IMR-90 (cell line): ENCODE results near the gene AUTS2. TPM values are rescaled to one million over a fixed set of nuclear protein-coding genes. Genes with fewer than 3 reads are reported as not detected.
A peak's percentile ranks its signal among the peaks of the same experiment; 100 is the strongest.

Experiments
- ATAC-seq: fragments of 200-7000 bp; cut with Tn5 transposase; 2 replicates; pipeline ENCODE4 v1.9.1; 2020; ENCODE audit warnings: low read depth, mild to moderate bottlenecking, moderate library complexity
- BruUV-seq: library from RNA; stranded (reverse); fragments of 400-500 nt; replicated peaks from 2 replicates; lab custom pipeline; 2021; lab: Mats Ljungman, UMichigan
- CTCF ChIA-PET: fragments of 300-600 bp; formaldehyde crosslinking; extraction: SDS; loops from one replicate; lab custom pipeline; 2021; ENCODE audit warnings: antibody characterized with exemption; lab: Yijun Ruan, JAX
- POLR2A ChIA-PET: fragments of 300-600 bp; sonication (Branson Sonifier 250); formaldehyde crosslinking; loops from one replicate; lab custom pipeline; 2022; ENCODE audit warnings: antibody characterized with exemption; ENCODE audit not compliant: unreplicated experiment; lab: Charles Lee
- DNase-seq: peaks from one replicate; pipeline ENCODE4 v3.0.0; 2013
- H2AFZ ChIP-seq: replicated peaks from 2 replicates; pipeline ENCODE3; 2013; ENCODE audit warnings: low read length, mild to moderate bottlenecking; ENCODE audit not compliant: poor library complexity
- H2AK5ac ChIP-seq: 2 replicates; pipeline ENCODE4 v1.6.1; 2013; ENCODE audit warnings: low read depth, low read length, inconsistent platforms
- H2AK9ac ChIP-seq: replicated peaks from 2 replicates; pipeline ENCODE3; 2013; ENCODE audit warnings: mild to moderate bottlenecking, low read depth, low read length, moderate library complexity; ENCODE audit not compliant: poor library complexity
- H2BK120ac ChIP-seq: 2 replicates; pipeline ENCODE4 v1.6.1; 2013; ENCODE audit warnings: low read depth, low read length, inconsistent platforms
- H2BK15ac ChIP-seq: 3 replicates; pipeline ENCODE4 v1.6.1; 2013; ENCODE audit warnings: low read depth, low read length, inconsistent platforms
- H2BK20ac ChIP-seq: 2 replicates; pipeline ENCODE4 v1.6.1; 2013; ENCODE audit warnings: low read depth, mild to moderate bottlenecking, inconsistent platforms, low read length, moderate library complexity
- H2BK5ac ChIP-seq: 2 replicates; pipeline ENCODE4 v1.6.1; 2013; ENCODE audit warnings: mild to moderate bottlenecking, low read depth, low read length, inconsistent platforms; ENCODE audit not compliant: poor library complexity, severe bottlenecking
- H3K14ac ChIP-seq: replicated peaks from 2 replicates; pipeline ENCODE4 v1.6.1; 2013; ENCODE audit warnings: low read depth, low read length, inconsistent platforms
- H3K18ac ChIP-seq: 2 replicates; pipeline ENCODE4 v1.6.1; 2013; ENCODE audit warnings: low read depth, low read length, control low read depth
- H3K23ac ChIP-seq: 2 replicates; pipeline ENCODE4 v1.6.1; 2013; ENCODE audit warnings: low read depth, low read length, inconsistent platforms
- H3K27ac ChIP-seq: 2 replicates; pipeline ENCODE4 v1.5.1; 2013; ENCODE audit warnings: mild to moderate bottlenecking, control low read depth, low read length; ENCODE audit not compliant: insufficient read depth
- H3K27me3 ChIP-seq: 2 replicates; pipeline ENCODE4 v1.6.1; 2013; ENCODE audit warnings: low read length; ENCODE audit not compliant: control insufficient read depth, insufficient read depth
- H3K36me3 ChIP-seq: 2 replicates; pipeline ENCODE4 v1.6.1; 2013; ENCODE audit warnings: low read length, mixed read lengths; ENCODE audit not compliant: control insufficient read depth, insufficient read depth
- H3K4ac ChIP-seq: 2 replicates; pipeline ENCODE4 v1.6.1; 2013; ENCODE audit warnings: low read depth, low read length, inconsistent platforms
- H3K4me1 ChIP-seq: 2 replicates; pipeline ENCODE4 v1.6.1; 2013; ENCODE audit warnings: low read length, mixed read lengths; ENCODE audit not compliant: control insufficient read depth, insufficient read depth
- H3K4me2 ChIP-seq: 2 replicates; pipeline ENCODE4 v1.6.1; 2013; ENCODE audit warnings: low read depth, mild to moderate bottlenecking, control low read depth, low read length, moderate library complexity
- H3K4me3 ChIP-seq: 2 replicates; pipeline ENCODE4 v1.5.1; 2013; ENCODE audit warnings: low read depth, mild to moderate bottlenecking, control low read depth, low read length, moderate library complexity; ENCODE audit not compliant: insufficient read depth
- H3K56ac ChIP-seq: 2 replicates; pipeline ENCODE4 v1.6.1; 2013; ENCODE audit warnings: low read length, inconsistent platforms; ENCODE audit not compliant: insufficient read depth; ENCODE audit errors: extremely low read depth
- H3K79me1 ChIP-seq, 2 experiments: 2 replicates each; pipeline ENCODE4 v1.6.1; 2013; ENCODE audit warnings: low read length in 2 of 2, inconsistent platforms in 1 of 2, low read depth in 1 of 2
- H3K9ac ChIP-seq: 2 replicates; pipeline ENCODE4 v1.6.1; 2013; ENCODE audit warnings: low read depth, low read length, control low read depth
- H3K9me1 ChIP-seq: 2 replicates; pipeline ENCODE4 v1.6.1; 2013; ENCODE audit warnings: low read length, inconsistent platforms; ENCODE audit not compliant: insufficient read depth
- H3K9me3 ChIP-seq: 2 replicates; pipeline ENCODE4 v1.6.1; 2013; ENCODE audit warnings: low read length; ENCODE audit not compliant: control insufficient read depth, insufficient read depth
- H4K20me1 ChIP-seq: 2 replicates; pipeline ENCODE4 v1.6.1; 2013; ENCODE audit warnings: low read length, inconsistent platforms; ENCODE audit not compliant: insufficient read depth
- H4K5ac ChIP-seq: 2 replicates; pipeline ENCODE4 v1.6.1; 2013; ENCODE audit warnings: mild to moderate bottlenecking, low read depth, low read length, control low read depth
- H4K8ac ChIP-seq, 2 experiments: 2 replicates each; pipeline ENCODE4 v1.6.1; 2013; ENCODE audit warnings: low read depth in 2 of 2, low read length in 2 of 2, control low read depth in 1 of 2, inconsistent platforms in 1 of 2
- H4K91ac ChIP-seq: 2 replicates; pipeline ENCODE4 v1.6.1; 2013; ENCODE audit warnings: low read depth, low read length, inconsistent platforms; ENCODE audit not compliant: insufficient read depth
- CEBPB ChIP-seq: IDR thresholded peaks from 2 replicates; pipeline ENCODE4 v1.6.1; 2012; ENCODE audit warnings: low read depth, low read length, improper control_type of control experiment
- WGBS, 2 experiments: methylation state at CpG; one replicate each; pipeline versions ENCODE4 v1.1.5 to v1.1.7; 2013; ENCODE audit warnings: missing lambda C conversion rate in 2 of 2; ENCODE audit not compliant: insufficient read length in 1 of 2; ENCODE audit errors: extremely low coverage in 2 of 2; 5-methylcytosine and 5-hydroxymethylcytosine counted together
- dilution Hi-C: fragments of 300-500 bp; cut with HindIII; formaldehyde crosslinking; loops from one replicate; pipeline ENCODE4 v1.14.3; 2018; ENCODE audit warnings: low sequenced_read_pairs; ENCODE audit not compliant: unreplicated experiment
- in situ Hi-C: fragments of 300-500 bp; cut with MboI; formaldehyde crosslinking; loops from 3 replicates; pipeline ENCODE4 v1.14.3; 2019; ENCODE audit warnings: low sequenced_read_pairs, inconsistent platforms, mixed read lengths
- intact Hi-C: fragments of 100-400 bp; cut with micrococcal nuclease; formaldehyde crosslinking; loops from 2 replicates; pipeline ENCODE4 v1.10.0; 2022
- polyA plus RNA-seq, 3 experiments: library from polyadenylated mRNA; depleted of rRNA; stranded (reverse); fragments of >200 nt; gene quantifications; 2 replicates each; pipeline ENCODE4 v1.2.3, GENCODE V29; 2012; ENCODE audit warnings: low replicate concordance in 1 of 3
- total RNA-seq: library from RNA; depleted of rRNA; stranded (reverse); fragments of >200 nt; gene quantifications from 2 replicates; pipeline ENCODE4 v1.2.3, GENCODE V29; 2012

AUTS2 gene
- total and polyA plus RNA-seq, 2 of the 4 experiments (the other 2 are of a cell fraction): 0.90 to 3.0 TPM

DNA sequence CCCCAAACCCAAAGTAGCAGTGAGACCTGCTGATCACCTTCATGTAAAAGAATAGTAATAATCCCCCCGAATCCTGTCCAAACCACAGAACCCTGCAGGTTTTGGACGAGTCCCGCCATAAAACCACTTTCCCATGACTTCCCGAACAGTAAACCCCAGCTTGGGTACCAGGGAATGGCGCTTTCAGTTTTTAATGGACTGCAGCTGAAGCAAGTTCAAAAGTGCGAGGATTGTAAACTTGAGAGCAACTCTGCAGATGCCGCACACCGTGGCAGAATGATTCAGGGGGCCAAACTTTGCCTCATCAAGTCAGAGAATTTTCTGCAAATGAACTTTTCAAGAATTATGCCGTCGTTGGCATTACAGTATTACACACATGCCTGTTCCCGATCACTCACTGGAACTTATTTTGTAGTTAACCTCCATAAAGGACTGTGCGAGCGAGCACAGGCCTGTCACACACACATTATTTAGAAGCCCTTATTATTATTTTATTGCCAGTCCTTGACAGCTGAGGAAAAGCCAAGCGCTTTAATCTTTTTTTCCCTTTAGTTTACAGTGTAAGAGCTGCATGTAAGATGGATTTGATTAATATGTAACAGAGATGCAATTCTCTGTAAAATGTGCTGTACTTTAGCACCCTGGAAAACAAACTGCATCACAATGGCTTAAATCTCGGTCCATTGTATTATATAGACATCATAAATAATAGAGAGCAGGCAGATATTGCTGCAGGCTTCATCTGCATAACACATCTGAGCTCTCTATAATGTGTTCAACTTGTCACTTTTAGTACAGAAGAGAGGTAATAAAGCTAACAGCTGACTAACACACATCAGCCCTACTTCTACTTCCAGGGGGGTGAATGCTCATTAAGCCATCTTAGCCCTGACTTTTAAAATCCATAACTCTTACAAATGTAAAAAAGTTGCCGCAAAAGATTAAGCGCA is 1040.2 kb downstream of the AUTS2 start:
- Histone ChIP-seq H3K9me1 (peaks cover 14% of the 10 kb centered on the region), H3K9me3 (no peaks in the 10 kb centered on the region), H3K4ac (no peak overlapping the region), H2AK5ac (no peak overlapping the region), H2BK120ac (no peak overlapping the region; the same call in 1 of the 2 replicates), H2BK5ac (no peak overlapping the region), H3K23ac (no peak overlapping the region), H3K18ac (no peak overlapping the region), H3K56ac (no peak overlapping the region), H2AFZ (peak overlapping the region; percentile 55), H3K27me3 (no peaks in the 10 kb centered on the region), H3K4me3 (no peak overlapping the region), H3K27ac (no peak overlapping the region), H3K9ac (no peak overlapping the region), H4K91ac (no peak overlapping the region), H4K8ac (no peak overlapping the region), H3K4me1 (peaks cover 8% of the 10 kb centered on the region; the same call in 1 of the 2 replicates), H3K14ac (no peak overlapping the region), H2BK20ac (no peak overlapping the region), H2BK15ac (no peak overlapping the region), H3K4me2 (no peak overlapping the region), H4K5ac (no peak overlapping the region), H4K20me1 (no peaks in the 10 kb centered on the region), H3K36me3 (no peaks in the 10 kb centered on the region), H3K79me1 (no peaks in the 10 kb centered on the region), H2AK9ac (no peak overlapping the region)
- ChIA-PET POLR2A (no interaction called here), CTCF (no interaction called here)
- dilution Hi-C loops (no loop called here), intact Hi-C loops (no loop called here), in situ Hi-C loops (no loop called here)
- ATAC-seq (no peak), DNase-seq (peak; percentile 21)
- no peak for TF ChIP-seq CEBPB
- WGBS, 2 experiments: 43% methylated on average over 5 of the region's 17 CpGs; no CpG with 5 or more reads in 1 of the 2 experiments
- no TSS peak for BruUV-seq
